Mesodermal cell (in vitro differentiated cells): ENCODE data around the gene CFAP92.
"Not testable (repeated sequence)": the region's sequence is repeated elsewhere in the genome, so short reads cannot be mapped to it uniquely, and the experiment has no call there.

Source experiments
- H3K27ac ChIP-seq: 2 replicates; pipeline ENCODE4 v1.7.0; 2013; ENCODE audit warnings: mild to moderate bottlenecking, low read depth, low read length, moderate library complexity; ENCODE audit not compliant: severe bottlenecking
- H3K36me3 ChIP-seq: 2 replicates; pipeline ENCODE4 v1.7.1; 2013; ENCODE audit warnings: mild to moderate bottlenecking, low read length, moderate library complexity; ENCODE audit not compliant: control insufficient read depth, insufficient read depth
- H3K4me1 ChIP-seq: one replicate; pipeline ENCODE4 v1.7.1; 2013; ENCODE audit warnings: mild to moderate bottlenecking, low read length; ENCODE audit not compliant: insufficient read depth, control insufficient read depth, poor library complexity, severe bottlenecking
- H3K4me3 ChIP-seq: 2 replicates; pipeline ENCODE4 v1.7.0; 2013; ENCODE audit warnings: low read length, control low read depth, mild to moderate bottlenecking; ENCODE audit not compliant: insufficient read depth, poor library complexity, severe bottlenecking; ENCODE audit errors: extremely low read depth
- H3K9me3 ChIP-seq: 2 replicates; pipeline ENCODE4 v1.7.1; 2013; ENCODE audit warnings: mild to moderate bottlenecking, low read length, moderate library complexity; ENCODE audit not compliant: control insufficient read depth
- WGBS, 2 experiments: methylation state at CpG; one replicate each; pipeline ENCODE4 v1.1.5; 2013; ENCODE audit warnings: missing lambda C conversion rate in 2 of 2; ENCODE audit not compliant: insufficient coverage in 2 of 2; 5-methylcytosine and 5-hydroxymethylcytosine counted together

Gene CFAP92

GRCh38 chr3:128874481-128875180 is 119.2 kb downstream of the CFAP92 start:
- WGBS, 2 experiments, result 75 to 82% methylated on average over 3 of the region's 3 CpGs
- no peaks in the 10 kb centered on the region for H3K9me3 ChIP-seq
- H3K4me1 ChIP-seq, result peaks cover 7% of the 10 kb centered on the region
- H3K27ac ChIP-seq, result no peak overlapping the region
- H3K36me3 ChIP-seq, result no peaks in the 10 kb centered on the region
- no peak overlapping the region for H3K4me3 ChIP-seq

DNA sequence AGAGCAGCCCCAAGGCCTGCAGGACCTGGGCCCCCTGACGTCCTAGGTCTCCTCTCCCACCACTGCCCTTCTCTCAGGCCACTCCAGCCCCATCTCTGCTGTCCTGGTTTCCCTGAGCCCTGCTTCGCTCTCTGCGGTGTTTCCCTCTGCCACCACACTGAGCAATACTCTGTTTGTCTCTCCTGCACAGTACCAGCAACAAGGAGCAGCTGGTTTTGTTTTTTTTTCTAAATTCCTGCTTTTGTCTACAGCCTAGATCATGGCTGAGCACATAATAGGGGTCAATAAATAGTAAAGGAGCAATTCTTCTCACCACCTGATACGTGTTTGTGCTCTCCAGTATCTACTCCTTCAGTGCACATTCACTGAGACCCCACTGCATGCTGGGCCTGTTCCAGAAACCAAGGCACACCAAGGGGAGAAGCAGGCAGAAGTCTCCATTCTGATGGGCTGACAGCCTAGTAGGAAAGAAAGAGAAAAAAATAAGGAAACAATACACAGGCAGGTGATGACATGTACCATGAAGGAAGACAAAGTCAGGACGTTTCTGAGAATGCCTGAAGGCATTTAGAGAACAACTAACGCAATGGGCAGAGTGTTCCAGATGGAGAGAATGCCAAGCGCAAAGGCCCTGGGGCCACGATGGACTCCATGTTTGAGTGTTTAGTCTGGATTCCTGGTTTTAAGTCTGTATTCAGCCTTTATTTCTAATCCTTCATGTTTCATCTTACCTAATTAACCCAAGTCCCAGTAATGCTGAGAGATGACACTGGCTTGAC is 120.4 kb downstream of the CFAP92 start:
- H3K4me1 ChIP-seq, result peaks cover 7% of the 10 kb centered on the region
- no peak overlapping the region for H3K27ac ChIP-seq
- H3K4me3 ChIP-seq, result no peak overlapping the region
- no peaks in the 10 kb centered on the region for H3K36me3 ChIP-seq
- 68 to 77% methylated on average over 6 to 7 of the region's 8 CpGs for WGBS, 2 experiments
- H3K9me3 ChIP-seq, result no peaks in the 10 kb centered on the region

DNA sequence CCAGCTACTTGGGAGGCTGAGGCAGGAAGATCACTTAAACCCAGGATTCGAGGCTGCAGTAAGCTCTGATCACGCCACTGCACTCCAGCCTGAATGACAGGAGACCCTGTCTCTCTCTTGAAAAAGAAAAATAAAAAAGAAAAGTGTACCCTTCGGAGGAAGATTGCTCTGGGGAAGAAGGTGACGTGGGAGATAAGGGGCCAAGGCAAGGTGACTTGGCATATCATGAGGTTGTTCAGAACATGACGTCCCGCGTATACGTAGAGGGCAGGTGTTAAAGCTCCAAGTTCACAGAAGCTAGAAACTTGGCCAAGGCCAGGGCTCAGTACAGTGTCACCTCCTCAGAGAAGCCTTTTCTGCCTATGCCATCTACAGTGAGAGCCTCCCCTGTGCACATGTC is 121.1 kb downstream of the CFAP92 start:
- 94 to 97% methylated on average over 7 to 8 of the region's 8 CpGs for WGBS, 2 experiments
- Histone ChIP-seq H3K4me1 (peaks cover under 1% of the 10 kb centered on the region), H3K4me3 (no peak overlapping the region), H3K27ac (no peak overlapping the region), H3K36me3 (no peaks in the 10 kb centered on the region), H3K9me3 (no peaks in the 10 kb centered on the region)

DNA sequence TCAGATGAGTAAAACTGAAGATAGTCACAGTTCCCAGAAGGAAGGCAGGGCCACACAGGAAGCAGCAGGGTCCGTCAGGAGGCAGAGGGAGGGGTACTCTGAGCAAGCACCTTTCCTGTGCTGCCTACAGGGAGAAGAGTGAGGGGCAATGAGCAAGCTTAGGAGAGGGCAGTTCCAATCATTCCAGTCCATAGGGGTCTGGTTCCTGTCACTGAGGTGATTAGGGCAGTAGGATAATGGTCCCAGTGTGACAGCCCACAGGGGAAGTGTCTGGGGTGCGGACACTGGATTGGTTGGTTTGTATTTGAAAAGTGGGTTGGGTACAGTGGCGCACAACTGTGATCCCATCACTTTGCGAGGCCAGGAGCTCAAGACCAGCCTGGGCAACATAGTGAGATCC is 121.6 kb downstream of the CFAP92 start:
- 94 to 96% methylated on average over 2 to 3 of the region's 4 CpGs for WGBS, 2 experiments
- H3K4me1 ChIP-seq, result no peaks in the 10 kb centered on the region
- H3K4me3 ChIP-seq, result no peak overlapping the region
- no peaks in the 10 kb centered on the region for H3K9me3 ChIP-seq
- no peak overlapping the region for H3K27ac ChIP-seq
- H3K36me3 ChIP-seq, result no peaks in the 10 kb centered on the region

DNA sequence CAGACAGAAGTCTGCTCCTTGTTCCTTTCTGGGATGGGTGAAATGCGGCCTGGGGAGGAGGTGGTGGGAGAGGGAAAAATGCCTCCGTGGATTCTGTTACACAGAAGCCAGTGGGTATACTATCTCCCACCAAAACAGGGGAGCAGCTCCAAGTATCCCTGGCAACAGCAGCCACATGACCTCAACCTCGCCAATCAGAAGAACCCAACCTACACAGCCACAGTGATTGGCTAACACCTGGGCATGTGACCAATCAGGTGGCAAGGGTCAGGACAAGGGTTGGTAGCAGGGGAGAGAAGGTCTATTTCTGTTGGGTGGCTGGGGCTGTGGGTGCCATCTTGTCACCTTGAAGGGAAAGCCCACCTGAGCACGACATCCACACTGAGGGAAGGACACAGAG is 123.5 kb downstream of the CFAP92 start:
- no peaks in the 10 kb centered on the region for H3K9me3 ChIP-seq
- H3K36me3 ChIP-seq, result no peaks in the 10 kb centered on the region
- 88 to 100% methylated on average over 1 to 3 of the region's 4 CpGs for WGBS, 2 experiments
- H3K4me1 ChIP-seq, result no peaks in the 10 kb centered on the region
- H3K27ac ChIP-seq, result no peak overlapping the region
- no peak overlapping the region for H3K4me3 ChIP-seq

GRCh38 chr3:128867200-128868125 is 126.4 kb downstream of the CFAP92 start:
- Histone ChIP-seq H3K27ac (no peak overlapping the region), H3K4me1 (no peaks in the 10 kb centered on the region), H3K9me3 (no peaks in the 10 kb centered on the region), H3K4me3 (no peak overlapping the region), H3K36me3 (no peaks in the 10 kb centered on the region)
- 75 to 81% methylated on average over 4 of the region's 4 CpGs for WGBS, 2 experiments

GRCh38 chr3:128864849-128865804 is 128.7 kb downstream of the CFAP92 start:
- 77 to 79% methylated on average over 12 to 14 of the region's 25 CpGs for WGBS, 2 experiments
- not testable (repeated sequence) for H3K27ac ChIP-seq, H3K36me3 ChIP-seq

DNA sequence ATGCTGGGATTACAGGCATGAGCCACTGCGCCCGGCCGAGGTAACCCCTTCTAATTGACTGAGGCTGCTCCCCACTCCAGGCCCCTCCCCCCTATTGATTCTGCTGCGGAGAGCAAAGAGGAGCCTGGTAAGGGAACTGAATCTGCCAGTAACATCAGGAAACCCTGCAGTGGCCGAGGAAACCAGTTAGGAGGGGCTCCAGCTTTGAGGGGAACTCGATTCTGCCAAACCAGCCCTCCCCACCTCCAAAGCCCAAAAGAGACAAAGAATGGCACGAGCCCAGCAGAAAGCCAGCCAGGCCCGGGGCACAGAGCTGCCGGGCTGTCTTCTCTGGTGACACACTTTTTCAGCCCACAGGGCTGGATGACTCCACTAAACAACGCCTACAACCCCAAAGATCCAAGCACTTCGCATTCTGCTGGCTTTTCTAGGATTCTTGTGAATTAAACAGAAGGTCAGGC is 129.5 kb downstream of the CFAP92 start:
- H3K27ac ChIP-seq, result no peak overlapping the region
- H3K36me3 ChIP-seq, result no peaks in the 10 kb centered on the region
- no peak overlapping the region for H3K4me3 ChIP-seq
- H3K4me1 ChIP-seq, result no peaks in the 10 kb centered on the region
- 74 to 87% methylated on average over 5 to 6 of the region's 11 CpGs for WGBS, 2 experiments
- H3K9me3 ChIP-seq, result peaks cover 18% of the 10 kb centered on the region

More at GRCh38 chr3:128864849-128865804, 128.7 kb downstream of the CFAP92 start:
- not testable (repeated sequence) for H3K4me1 ChIP-seq, H3K4me3 ChIP-seq
- peaks cover 11% of the 10 kb centered on the region for H3K9me3 ChIP-seq

GRCh38 chr3:128863560-128863959 is 130.3 kb downstream of the CFAP92 start:
- Histone ChIP-seq H3K4me3 (no peak overlapping the region), H3K36me3 (no peaks in the 10 kb centered on the region), H3K9me3 (peaks cover 26% of the 10 kb centered on the region), H3K4me1 (no peaks in the 10 kb centered on the region), H3K27ac (no peak overlapping the region)
- 80 to 100% methylated on average over 1 of the region's 3 CpGs for WGBS, 2 experiments
